OCI-LY1 (cell line): ENCODE measurements around the gene CASQ1.

Experiments
- EZH2 ChIP-seq: fragments of 200-600 bp; sonication (generic), shearing (Covaris generic); IDR thresholded peaks from 2 replicates; pipeline ENCODE4 v1.8.0; 2017; ENCODE audit warnings: borderline replicate concordance, mixed run types, mild to moderate bottlenecking, antibody characterized with exemption, low read length, moderate library complexity, mixed read lengths
- TF ChIP-seq, protein P1 (sequence below): fragments of 200-600 bp; sonication (generic), shearing (Covaris generic); IDR thresholded peaks from 2 replicates; pipeline ENCODE4 v1.5.1; 2017; ENCODE audit warnings: mild to moderate bottlenecking, antibody characterized with exemption, low read length, moderate library complexity, mixed read lengths

DNA sequence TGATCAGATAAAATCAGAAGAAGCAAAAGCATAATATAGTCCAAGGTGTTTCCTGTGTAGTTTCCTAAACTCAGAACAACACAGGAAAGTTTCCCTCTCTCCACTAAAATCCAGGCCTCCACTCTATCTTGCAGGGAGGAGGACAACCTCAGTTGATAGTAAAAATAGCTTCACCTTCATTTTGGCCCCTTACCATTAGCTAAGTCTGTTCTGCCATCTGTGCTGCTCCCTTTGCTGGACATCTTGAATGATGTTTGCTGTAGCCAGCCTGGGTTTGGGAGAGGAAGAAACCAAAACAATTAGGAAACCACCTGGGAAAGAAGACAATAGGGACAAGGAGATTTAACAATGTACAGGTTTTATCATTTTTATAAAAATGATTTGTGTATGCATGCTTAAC, 53.4 kb downstream of the CASQ1 start:
- TF ChIP-seq, protein P1, sequence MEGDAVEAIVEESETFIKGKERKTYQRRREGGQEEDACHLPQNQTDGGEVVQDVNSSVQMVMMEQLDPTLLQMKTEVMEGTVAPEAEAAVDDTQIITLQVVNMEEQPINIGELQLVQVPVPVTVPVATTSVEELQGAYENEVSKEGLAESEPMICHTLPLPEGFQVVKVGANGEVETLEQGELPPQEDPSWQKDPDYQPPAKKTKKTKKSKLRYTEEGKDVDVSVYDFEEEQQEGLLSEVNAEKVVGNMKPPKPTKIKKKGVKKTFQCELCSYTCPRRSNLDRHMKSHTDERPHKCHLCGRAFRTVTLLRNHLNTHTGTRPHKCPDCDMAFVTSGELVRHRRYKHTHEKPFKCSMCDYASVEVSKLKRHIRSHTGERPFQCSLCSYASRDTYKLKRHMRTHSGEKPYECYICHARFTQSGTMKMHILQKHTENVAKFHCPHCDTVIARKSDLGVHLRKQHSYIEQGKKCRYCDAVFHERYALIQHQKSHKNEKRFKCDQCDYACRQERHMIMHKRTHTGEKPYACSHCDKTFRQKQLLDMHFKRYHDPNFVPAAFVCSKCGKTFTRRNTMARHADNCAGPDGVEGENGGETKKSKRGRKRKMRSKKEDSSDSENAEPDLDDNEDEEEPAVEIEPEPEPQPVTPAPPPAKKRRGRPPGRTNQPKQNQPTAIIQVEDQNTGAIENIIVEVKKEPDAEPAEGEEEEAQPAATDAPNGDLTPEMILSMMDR, result no peak
- no peak for TF ChIP-seq EZH2
